ENCODE results near the gene ACTA2. TPM values are rescaled to one million over a fixed set of nuclear protein-coding genes. Genes with fewer than 3 reads are reported as not detected.

The ACTA2 gene
- total RNA-seq, 1 experiment from 2014 or later: 52.2 TPM

- TF ChIP-seq, protein P1, sequence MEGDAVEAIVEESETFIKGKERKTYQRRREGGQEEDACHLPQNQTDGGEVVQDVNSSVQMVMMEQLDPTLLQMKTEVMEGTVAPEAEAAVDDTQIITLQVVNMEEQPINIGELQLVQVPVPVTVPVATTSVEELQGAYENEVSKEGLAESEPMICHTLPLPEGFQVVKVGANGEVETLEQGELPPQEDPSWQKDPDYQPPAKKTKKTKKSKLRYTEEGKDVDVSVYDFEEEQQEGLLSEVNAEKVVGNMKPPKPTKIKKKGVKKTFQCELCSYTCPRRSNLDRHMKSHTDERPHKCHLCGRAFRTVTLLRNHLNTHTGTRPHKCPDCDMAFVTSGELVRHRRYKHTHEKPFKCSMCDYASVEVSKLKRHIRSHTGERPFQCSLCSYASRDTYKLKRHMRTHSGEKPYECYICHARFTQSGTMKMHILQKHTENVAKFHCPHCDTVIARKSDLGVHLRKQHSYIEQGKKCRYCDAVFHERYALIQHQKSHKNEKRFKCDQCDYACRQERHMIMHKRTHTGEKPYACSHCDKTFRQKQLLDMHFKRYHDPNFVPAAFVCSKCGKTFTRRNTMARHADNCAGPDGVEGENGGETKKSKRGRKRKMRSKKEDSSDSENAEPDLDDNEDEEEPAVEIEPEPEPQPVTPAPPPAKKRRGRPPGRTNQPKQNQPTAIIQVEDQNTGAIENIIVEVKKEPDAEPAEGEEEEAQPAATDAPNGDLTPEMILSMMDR (conservative IDR thresholded peaks at IDR 0.05; ENCODE audit: low read depth, low read length): no peak
- no peak for TF ChIP-seq EZH2 (IDR thresholded peaks at IDR 0.05; ENCODE audit: borderline replicate concordance, low read depth, low read length, poor library complexity, severe bottlenecking)
- Histone ChIP-seq H3K27me3 (replicated peaks; ENCODE audit: insufficient read depth, low read depth, low read length, poor library complexity) (no peaks in the 10 kb centered on the region), H3K9me3 (ENCODE audit: low read depth, low read length, poor library complexity, severe bottlenecking) (no peaks in the 10 kb centered on the region), H3K36me3 (ENCODE audit: insufficient read depth, low read length, poor library complexity, severe bottlenecking) (no peaks in the 10 kb centered on the region), H3K27ac (ENCODE audit: low read depth, low read length, poor library complexity, severe bottlenecking) (peak overlapping the region; percentile 78), H3K4me1 (ENCODE audit: insufficient read depth, low read length, poor library complexity, severe bottlenecking) (peaks cover 32% of the 10 kb centered on the region), H3K4me3 (ENCODE audit: low read depth, low read length, poor library complexity, severe bottlenecking) (no peak overlapping the region)
- DNase-seq (ENCODE audit: low spot score): no peak
- ChIA-PET POLR2A (ENCODE audit: low non-redundant PET) (no interaction called here), CTCF (no interaction called here)
- no TSS peak for BruUV-seq (replicated peaks)
- intact Hi-C loops (cut with micrococcal nuclease; ENCODE audit: unreplicated experiment): no loop called here
These were observed 21.4 kb upstream of the ACTA2 start for GRCh38 chr10:88974012-88974411.

DNA sequence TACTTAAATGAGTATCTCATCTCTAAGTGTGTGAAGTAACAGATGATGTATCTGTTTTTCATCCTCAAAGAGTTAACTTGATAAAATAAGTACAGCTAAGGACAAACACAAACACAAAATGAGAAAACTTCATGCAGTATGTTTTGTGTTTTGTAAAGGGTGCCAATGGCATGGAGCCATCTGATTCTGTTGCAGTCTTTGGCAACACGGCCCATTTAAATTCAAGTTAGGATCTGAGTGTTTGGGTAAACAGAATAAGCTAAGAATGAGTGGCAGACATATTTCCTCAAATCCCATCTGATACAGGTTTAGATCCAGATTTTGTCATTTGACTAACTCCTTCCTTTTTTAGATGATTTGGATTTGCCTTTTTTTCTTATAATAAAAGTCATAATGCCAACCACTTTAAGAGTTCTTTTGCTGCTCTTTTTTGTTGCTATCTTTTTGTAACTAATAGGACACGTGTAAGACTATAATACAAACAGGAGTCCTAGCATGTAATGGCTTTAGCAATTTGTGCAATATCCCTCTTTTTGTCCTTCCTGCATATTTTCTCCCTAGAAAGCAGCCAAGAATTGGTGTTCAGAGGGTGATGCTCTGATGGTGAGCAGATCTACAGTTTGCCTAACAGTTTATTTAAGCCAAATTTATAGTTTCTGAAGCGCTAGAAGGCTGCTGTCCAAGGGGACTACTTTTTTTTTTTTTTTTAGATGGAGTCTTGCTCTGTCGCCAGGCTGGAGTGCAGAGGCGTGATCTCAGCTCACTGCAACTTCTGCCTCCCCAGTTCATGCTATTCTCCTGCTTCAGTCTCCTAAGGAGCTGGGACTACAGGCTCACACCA is 18.9 kb upstream of the ACTA2 start:
- Histone ChIP-seq H3K9me3 (ENCODE audit: low read depth, low read length, poor library complexity, severe bottlenecking) (no peaks in the 10 kb centered on the region), H3K4me1 (ENCODE audit: insufficient read depth, low read length, poor library complexity, severe bottlenecking) (peaks cover 24% of the 10 kb centered on the region), H3K36me3 (ENCODE audit: insufficient read depth, low read length, poor library complexity, severe bottlenecking) (no peaks in the 10 kb centered on the region), H3K27me3 (replicated peaks; ENCODE audit: insufficient read depth, low read depth, low read length, poor library complexity) (no peaks in the 10 kb centered on the region), H3K4me3 (ENCODE audit: low read depth, low read length, poor library complexity, severe bottlenecking) (no peak overlapping the region), H3K27ac (ENCODE audit: low read depth, low read length, poor library complexity, severe bottlenecking) (no peak overlapping the region)
- CTCF ChIA-PET: interaction anchor here (0.7 kb wide), 1 partner anchor 39 kb away, joined by 3 read pairs; no protein-coding TSS in a partner anchor
- no peak for DNase-seq (ENCODE audit: low spot score)
- BruUV-seq (replicated peaks): no TSS peak
- TF ChIP-seq EZH2 (IDR thresholded peaks at IDR 0.05; ENCODE audit: borderline replicate concordance, low read depth, low read length, poor library complexity, severe bottlenecking): no peak
- TF ChIP-seq, protein P1 (conservative IDR thresholded peaks at IDR 0.05; ENCODE audit: low read depth, low read length): no peak
- POLR2A ChIA-PET (ENCODE audit: low non-redundant PET): no interaction called here
- intact Hi-C loops (cut with micrococcal nuclease; ENCODE audit: unreplicated experiment): no loop called here

DNA sequence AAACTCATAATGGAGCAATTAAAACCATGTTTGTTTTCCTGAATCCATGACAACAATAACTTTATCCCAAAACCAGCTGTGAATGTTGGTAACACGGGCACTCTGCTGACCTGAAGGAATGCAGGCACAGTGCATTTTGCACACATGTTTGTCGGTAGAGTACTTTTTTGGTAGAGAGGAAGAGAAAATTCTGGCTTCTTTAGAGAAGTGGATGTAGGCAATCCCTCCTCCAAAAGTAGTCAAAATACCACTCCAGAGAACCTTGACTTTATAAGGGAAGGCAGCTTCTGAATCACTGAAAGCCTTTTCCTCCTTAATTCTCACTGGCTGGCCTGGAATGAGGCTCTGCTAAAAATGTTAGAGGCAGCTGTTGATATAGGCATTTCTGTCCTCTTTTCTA is 15.8 kb upstream of the ACTA2 start:
- ChIA-PET POLR2A (ENCODE audit: low non-redundant PET) (no interaction called here), CTCF (no interaction called here)
- no peak overlapping the region for H3K27ac ChIP-seq (ENCODE audit: low read depth, low read length, poor library complexity, severe bottlenecking)
- H3K4me1 ChIP-seq (ENCODE audit: insufficient read depth, low read length, poor library complexity, severe bottlenecking): peaks cover 14% of the 10 kb centered on the region
- BruUV-seq (replicated peaks): no TSS peak
- no peak for DNase-seq (ENCODE audit: low spot score)
- no peaks in the 10 kb centered on the region for H3K9me3 ChIP-seq (ENCODE audit: low read depth, low read length, poor library complexity, severe bottlenecking)
- no peaks in the 10 kb centered on the region for H3K27me3 ChIP-seq (replicated peaks; ENCODE audit: insufficient read depth, low read depth, low read length, poor library complexity)
- no peak overlapping the region for H3K4me3 ChIP-seq (ENCODE audit: low read depth, low read length, poor library complexity, severe bottlenecking)
- intact Hi-C loops (cut with micrococcal nuclease; ENCODE audit: unreplicated experiment): no loop called here
- no peaks in the 10 kb centered on the region for H3K36me3 ChIP-seq (ENCODE audit: insufficient read depth, low read length, poor library complexity, severe bottlenecking)
- TF ChIP-seq EZH2 (IDR thresholded peaks at IDR 0.05; ENCODE audit: borderline replicate concordance, low read depth, low read length, poor library complexity, severe bottlenecking): no peak
- TF ChIP-seq, protein P1 (conservative IDR thresholded peaks at IDR 0.05; ENCODE audit: low read depth, low read length): no peak

All from A673 (cell line).